Mucosa of rectum (tissue), 2 donors: ENCODE measurements around the gene SLC38A1.
"Not testable (repeated sequence)": the region's sequence is repeated elsewhere in the genome, so short reads cannot be mapped to it uniquely, and the experiment has no call there.

Source experiments
- H3K27ac ChIP-seq, 2 donors: one replicate each; pipeline ENCODE4 v1.7.0; 2013; ENCODE audit warnings: inconsistent platforms in 2 of 2, low read depth in 2 of 2, low read length in 2 of 2
- H3K27me3 ChIP-seq, 2 donors: one replicate each; pipeline ENCODE4 v1.7.0; 2013; ENCODE audit warnings: low read length in 2 of 2; ENCODE audit not compliant: control insufficient read depth in 2 of 2, insufficient read depth in 2 of 2
- H3K36me3 ChIP-seq, 2 donors: one replicate each; pipeline ENCODE4 v1.7.0; 2013; ENCODE audit warnings: low read length in 2 of 2; ENCODE audit not compliant: control insufficient read depth in 2 of 2, insufficient read depth in 2 of 2
- H3K4me1 ChIP-seq, 2 donors: one replicate each; pipeline ENCODE4 v1.7.0; 2013; ENCODE audit warnings: low read length in 2 of 2, mild to moderate bottlenecking in 1 of 2; ENCODE audit not compliant: control insufficient read depth in 2 of 2, insufficient read depth in 2 of 2
- H3K4me3 ChIP-seq, 2 donors: one replicate each; pipeline ENCODE4 v1.7.0; 2013; ENCODE audit warnings: low read length in 2 of 2
- H3K9ac ChIP-seq, 2 donors: one replicate each; pipeline ENCODE4 v1.7.0; 2013; ENCODE audit warnings: low read length in 2 of 2, low read depth in 1 of 2, mild to moderate bottlenecking in 1 of 2
- H3K9me3 ChIP-seq, 2 donors: one replicate each; pipeline ENCODE4 v1.7.0; 2013; ENCODE audit warnings: low read length in 2 of 2; ENCODE audit not compliant: control insufficient read depth in 2 of 2
- donor health status: healthy.
- donor health status: Normal muscosa, but diverticular disease.

The SLC38A1 gene

GRCh38 chr12:46253544-46254162 lies 15.2 kb downstream of the SLC38A1 start:
- Histone ChIP-seq H3K4me3 (no peak overlapping the region), H3K27ac (no peak overlapping the region), H3K27me3 (no peaks in the 10 kb centered on the region), H3K9ac (no peak overlapping the region), H3K9me3 (no peaks in the 10 kb centered on the region), H3K36me3 (peaks cover 0 to 9% of the 10 kb centered on the region in 2 donors), H3K4me1 (peaks cover 0 to 2% of the 10 kb centered on the region in 2 donors)

GRCh38 chr12:46251994-46252393 lies 16.8 kb downstream of the SLC38A1 start:
- H3K4me3 ChIP-seq, H3K4me1 ChIP-seq, H3K36me3 ChIP-seq, H3K27me3 ChIP-seq, H3K27ac ChIP-seq, H3K9ac ChIP-seq, H3K9me3 ChIP-seq: not testable (repeated sequence)

- H3K4me1 ChIP-seq, H3K27ac ChIP-seq, H3K4me3 ChIP-seq, H3K9ac ChIP-seq, H3K27me3 ChIP-seq, H3K9me3 ChIP-seq, H3K36me3 ChIP-seq: not testable (repeated sequence)
Measured at GRCh38 chr12:46249960-46250359, 18.9 kb downstream of the SLC38A1 start.

GRCh38 chr12:46246021-46246700 lies 22.7 kb downstream of the SLC38A1 start:
- no peak overlapping the region for H3K9ac ChIP-seq
- no peak overlapping the region for H3K27ac ChIP-seq
- H3K4me3 ChIP-seq = no peak overlapping the region
- peaks cover under 1 to 14% of the 10 kb centered on the region in 2 donors for H3K36me3 ChIP-seq
- no peaks in the 10 kb centered on the region for H3K9me3 ChIP-seq
- no peaks in the 10 kb centered on the region for H3K4me1 ChIP-seq
- H3K27me3 ChIP-seq = no peaks in the 10 kb centered on the region

GRCh38 chr12:46244997-46245396 lies 23.8 kb downstream of the SLC38A1 start:
- Histone ChIP-seq H3K9ac (no peak overlapping the region), H3K9me3 (no peaks in the 10 kb centered on the region), H3K4me1 (no peaks in the 10 kb centered on the region), H3K27me3 (no peaks in the 10 kb centered on the region), H3K27ac (no peak overlapping the region), H3K4me3 (no peak overlapping the region), H3K36me3 (peaks cover 4 to 19% of the 10 kb centered on the region in 2 donors)

GRCh38 chr12:46244273-46244915 lies 24.4 kb downstream of the SLC38A1 start:
- no peak overlapping the region for H3K27ac ChIP-seq
- no peaks in the 10 kb centered on the region for H3K9me3 ChIP-seq
- peaks cover 7 to 23% of the 10 kb centered on the region in 2 donors for H3K36me3 ChIP-seq
- no peaks in the 10 kb centered on the region for H3K4me1 ChIP-seq
- H3K4me3 ChIP-seq = no peak overlapping the region
- H3K9ac ChIP-seq = no peak overlapping the region
- H3K27me3 ChIP-seq = no peaks in the 10 kb centered on the region

GRCh38 chr12:46242569-46242968 lies 26.3 kb downstream of the SLC38A1 start:
- Histone ChIP-seq H3K4me3 (no peak overlapping the region), H3K36me3 (peaks cover 12 to 23% of the 10 kb centered on the region in 2 donors), H3K27me3 (no peaks in the 10 kb centered on the region), H3K27ac (no peak overlapping the region), H3K9ac (no peak overlapping the region), H3K4me1 (no peaks in the 10 kb centered on the region), H3K9me3 (no peaks in the 10 kb centered on the region)

- no peaks in the 10 kb centered on the region for H3K27me3 ChIP-seq
- H3K4me1 ChIP-seq = no peaks in the 10 kb centered on the region
- peaks cover 12 to 20% of the 10 kb centered on the region in 2 donors for H3K36me3 ChIP-seq
- no peak overlapping the region for H3K4me3 ChIP-seq
- H3K27ac ChIP-seq = no peak overlapping the region
- no peak overlapping the region for H3K9ac ChIP-seq
- no peaks in the 10 kb centered on the region for H3K9me3 ChIP-seq
Measured at GRCh38 chr12:46240436-46240835, 28.4 kb downstream of the SLC38A1 start.

- no peaks in the 10 kb centered on the region for H3K9me3 ChIP-seq
- H3K36me3 ChIP-seq = peaks cover 12 to 20% of the 10 kb centered on the region in 2 donors
- H3K9ac ChIP-seq = no peak overlapping the region
- H3K27ac ChIP-seq = no peak overlapping the region
- no peaks in the 10 kb centered on the region for H3K4me1 ChIP-seq
- no peak overlapping the region for H3K4me3 ChIP-seq
- H3K27me3 ChIP-seq = no peaks in the 10 kb centered on the region
Measured at GRCh38 chr12:46238821-46239220, 30.0 kb downstream of the SLC38A1 start.

GRCh38 chr12:46237371-46238045 lies 31.3 kb downstream of the SLC38A1 start:
- H3K4me3 ChIP-seq = no peak overlapping the region

More at GRCh38 chr12:46237371-46238045, 31.3 kb downstream of the SLC38A1 start:
- Histone ChIP-seq H3K4me1 (no peaks in the 10 kb centered on the region), H3K27ac (no peak overlapping the region), H3K27me3 (no peaks in the 10 kb centered on the region), H3K9ac (no peak overlapping the region), H3K36me3 (peaks cover 14 to 17% of the 10 kb centered on the region in 2 donors), H3K9me3 (no peaks in the 10 kb centered on the region)
